ENCODE measurements around the gene EEF2.
"Not testable (repeated sequence)": the region's sequence is repeated elsewhere in the genome, so short reads cannot be mapped to it uniquely, and the experiment has no call there.

The EEF2 gene

DNA sequence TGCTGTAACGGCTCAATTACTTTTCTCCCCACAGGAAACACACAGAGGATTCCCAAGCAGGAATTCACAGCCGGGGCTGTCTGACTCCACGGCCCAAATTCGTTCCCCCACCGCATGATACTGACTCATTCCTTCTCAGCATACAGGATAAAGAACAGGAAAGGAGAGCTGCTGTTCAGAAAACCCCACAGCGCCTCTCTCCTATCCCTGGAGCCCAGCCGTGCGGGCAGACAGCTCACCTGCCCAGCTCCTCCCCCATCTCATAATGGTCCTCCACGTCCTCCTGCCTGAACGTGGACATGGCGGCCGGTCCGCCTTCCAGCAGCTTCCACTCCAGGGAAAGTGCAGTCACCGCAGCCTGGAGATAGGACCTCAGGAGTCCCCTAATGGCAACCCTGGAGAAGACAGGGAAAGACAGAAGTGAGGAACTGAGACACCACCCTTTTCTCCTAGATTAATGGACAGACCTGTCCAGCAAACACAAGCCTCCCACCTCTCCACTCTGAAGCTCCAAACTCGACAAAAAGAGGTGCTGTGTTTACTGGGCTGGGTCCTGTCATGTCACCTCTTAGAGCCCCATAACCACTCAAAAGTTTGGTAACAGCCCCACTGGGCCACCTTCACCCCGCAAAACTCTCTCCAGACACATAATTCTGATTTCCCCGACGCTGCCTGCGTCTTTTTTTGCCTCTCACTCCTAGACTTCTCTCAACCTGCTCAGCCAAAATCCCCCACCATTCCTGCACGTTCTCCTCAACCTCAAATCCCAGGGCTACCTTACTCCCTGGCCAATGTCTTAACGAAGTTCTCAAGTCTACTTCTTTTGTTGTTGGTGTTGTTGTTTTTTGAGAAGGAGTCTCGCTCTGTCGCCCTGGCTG lies 15.6 kb downstream of the EEF2 start:
- Histone ChIP-seq H2AFZ (ENCODE audit: low read length) (no peak overlapping the region), H3K9me2 (replicated peaks; ENCODE audit: low read depth, low read length) (no peaks in the 10 kb centered on the region), H3F3A (ENCODE audit: low read depth) (peaks cover 3% of the 10 kb centered on the region; the same call in 1 of the 2 replicates), H3K4me2 (ENCODE audit: low read depth, low read length, poor library complexity, severe bottlenecking) (peak overlapping the region; percentile 89), H3K27me3 (ENCODE audit: insufficient read depth, low read length, poor library complexity, severe bottlenecking) (no peaks in the 10 kb centered on the region), H3K79me2 (ENCODE audit: insufficient read depth, low read length) (peaks cover 29% of the 10 kb centered on the region), H3K4me3 (ENCODE audit: low read length, poor library complexity, severe bottlenecking) (peak overlapping the region; percentile 95), H4K20me1 (ENCODE audit: insufficient read depth, low read length, poor library complexity, severe bottlenecking) (peaks cover 27% of the 10 kb centered on the region), H3K9ac (ENCODE audit: low read depth, low read length, poor library complexity, severe bottlenecking) (peak overlapping the region; percentile 91), H3K36me3 (ENCODE audit: insufficient read depth, low read length) (no peaks in the 10 kb centered on the region), H3K4me1 (ENCODE audit: insufficient read depth, low read length, poor library complexity, severe bottlenecking) (peaks cover 20% of the 10 kb centered on the region), H3K9me3 (ENCODE audit: insufficient read depth, low read depth, low read length) (no peaks in the 10 kb centered on the region)
- no peak for TF ChIP-seq EZH2phosphoT487 (IDR thresholded peaks at IDR 0.05; ENCODE audit: borderline replicate concordance)
- TF ChIP-seq, protein P1, sequence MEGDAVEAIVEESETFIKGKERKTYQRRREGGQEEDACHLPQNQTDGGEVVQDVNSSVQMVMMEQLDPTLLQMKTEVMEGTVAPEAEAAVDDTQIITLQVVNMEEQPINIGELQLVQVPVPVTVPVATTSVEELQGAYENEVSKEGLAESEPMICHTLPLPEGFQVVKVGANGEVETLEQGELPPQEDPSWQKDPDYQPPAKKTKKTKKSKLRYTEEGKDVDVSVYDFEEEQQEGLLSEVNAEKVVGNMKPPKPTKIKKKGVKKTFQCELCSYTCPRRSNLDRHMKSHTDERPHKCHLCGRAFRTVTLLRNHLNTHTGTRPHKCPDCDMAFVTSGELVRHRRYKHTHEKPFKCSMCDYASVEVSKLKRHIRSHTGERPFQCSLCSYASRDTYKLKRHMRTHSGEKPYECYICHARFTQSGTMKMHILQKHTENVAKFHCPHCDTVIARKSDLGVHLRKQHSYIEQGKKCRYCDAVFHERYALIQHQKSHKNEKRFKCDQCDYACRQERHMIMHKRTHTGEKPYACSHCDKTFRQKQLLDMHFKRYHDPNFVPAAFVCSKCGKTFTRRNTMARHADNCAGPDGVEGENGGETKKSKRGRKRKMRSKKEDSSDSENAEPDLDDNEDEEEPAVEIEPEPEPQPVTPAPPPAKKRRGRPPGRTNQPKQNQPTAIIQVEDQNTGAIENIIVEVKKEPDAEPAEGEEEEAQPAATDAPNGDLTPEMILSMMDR (conservative IDR thresholded peaks at IDR 0.05; ENCODE audit: low read length): no peak

DNA sequence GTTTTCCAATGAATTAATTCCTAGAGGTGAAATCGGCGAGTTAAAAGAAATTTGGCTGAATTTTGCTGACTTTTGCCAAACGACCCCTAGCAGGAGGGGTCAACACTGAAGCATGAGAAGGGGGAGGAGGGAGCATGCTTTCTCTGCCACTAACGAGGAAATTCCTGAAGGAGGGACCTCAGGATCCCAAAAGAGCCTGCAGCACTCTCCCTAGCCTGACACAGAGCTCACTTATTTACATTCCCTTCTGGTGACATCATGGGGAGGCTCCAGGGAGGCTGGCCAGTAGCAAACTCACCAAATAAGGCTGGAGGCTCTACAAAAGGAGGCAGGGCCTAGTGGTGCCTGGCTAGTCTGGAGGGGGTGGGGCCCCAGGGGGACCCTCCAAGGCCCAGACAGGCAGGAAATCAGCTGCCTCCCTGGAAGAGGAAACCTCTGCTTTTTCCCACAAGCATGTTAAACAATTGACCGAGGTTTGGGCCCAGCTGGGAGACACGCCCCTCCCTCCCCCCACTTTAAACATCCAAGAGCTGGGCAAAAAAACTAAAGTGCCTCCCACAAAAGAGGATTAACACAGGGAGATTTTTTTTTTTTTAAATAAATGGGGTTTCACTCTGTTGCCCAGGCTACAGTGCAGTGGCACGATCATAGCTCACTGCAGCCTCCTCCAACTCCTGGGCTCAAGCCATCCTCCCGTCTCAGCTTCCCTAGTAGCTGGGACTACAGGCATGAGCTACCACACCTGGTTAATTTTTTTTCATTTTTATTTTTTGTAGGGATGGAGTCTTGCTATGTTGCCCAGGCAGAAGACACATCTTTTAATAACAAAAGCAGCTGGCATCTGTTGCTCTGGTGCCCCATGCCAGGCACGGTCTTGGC lies 16.5 kb downstream of the EEF2 start:
- no peaks in the 10 kb centered on the region for H3K36me3 ChIP-seq (ENCODE audit: insufficient read depth, low read length)
- peak overlapping the region; percentile 95 for H3K4me3 ChIP-seq (ENCODE audit: low read length, poor library complexity, severe bottlenecking)
- H3K79me2 ChIP-seq (ENCODE audit: insufficient read depth, low read length): peaks cover 29% of the 10 kb centered on the region
- H4K20me1 ChIP-seq (ENCODE audit: insufficient read depth, low read length, poor library complexity, severe bottlenecking): peaks cover 27% of the 10 kb centered on the region
- peaks cover 3% of the 10 kb centered on the region; the same call in 1 of the 2 replicates for H3F3A ChIP-seq (ENCODE audit: low read depth)
- peak overlapping the region; percentile 89 for H3K4me2 ChIP-seq (ENCODE audit: low read depth, low read length, poor library complexity, severe bottlenecking)
- H3K27me3 ChIP-seq (ENCODE audit: insufficient read depth, low read length, poor library complexity, severe bottlenecking): no peaks in the 10 kb centered on the region
- no peak overlapping the region for H2AFZ ChIP-seq (ENCODE audit: low read length)
- H3K9ac ChIP-seq (ENCODE audit: low read depth, low read length, poor library complexity, severe bottlenecking): peak overlapping the region; percentile 91
- no peaks in the 10 kb centered on the region for H3K9me3 ChIP-seq (ENCODE audit: insufficient read depth, low read depth, low read length)
- no peaks in the 10 kb centered on the region for H3K9me2 ChIP-seq (replicated peaks; ENCODE audit: low read depth, low read length)
- TF ChIP-seq EZH2phosphoT487 (IDR thresholded peaks at IDR 0.05; ENCODE audit: borderline replicate concordance): no peak
- TF ChIP-seq, protein P1 (conservative IDR thresholded peaks at IDR 0.05; ENCODE audit: low read length): no peak
- H3K4me1 ChIP-seq (ENCODE audit: insufficient read depth, low read length, poor library complexity, severe bottlenecking): peaks cover 20% of the 10 kb centered on the region

DNA sequence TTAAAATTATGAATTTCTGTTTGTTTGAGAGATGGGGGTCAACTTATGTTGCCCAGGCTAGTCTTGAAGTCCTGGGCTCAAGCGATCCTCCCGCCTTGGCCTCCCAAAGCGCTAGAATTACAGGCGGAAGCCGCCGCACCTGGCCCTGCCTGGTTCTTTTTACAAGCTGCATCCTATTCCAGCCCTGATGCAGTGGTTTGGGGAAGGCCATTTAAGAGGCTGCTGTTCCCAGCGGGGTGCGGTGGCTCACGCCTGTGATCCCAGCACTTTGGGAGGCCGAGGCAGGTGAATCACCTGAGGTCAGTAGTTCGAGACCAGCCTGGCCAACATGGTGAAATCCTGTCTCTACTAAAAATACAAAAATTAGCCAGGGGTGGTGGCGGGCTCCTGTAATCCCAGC lies 17.3 kb downstream of the EEF2 start:
- not testable (repeated sequence) for H3K4me2 ChIP-seq (ENCODE audit: low read depth, low read length, poor library complexity, severe bottlenecking); H3K36me3 ChIP-seq (ENCODE audit: insufficient read depth, low read length); H3K9ac ChIP-seq (ENCODE audit: low read depth, low read length, poor library complexity, severe bottlenecking); H3K27me3 ChIP-seq (ENCODE audit: insufficient read depth, low read length, poor library complexity, severe bottlenecking); H3K4me3 ChIP-seq (ENCODE audit: low read length, poor library complexity, severe bottlenecking); H3K9me3 ChIP-seq (ENCODE audit: insufficient read depth, low read depth, low read length); H3K9me2 ChIP-seq (replicated peaks; ENCODE audit: low read depth, low read length); H3F3A ChIP-seq (ENCODE audit: low read depth); H2AFZ ChIP-seq (ENCODE audit: low read length)
- Histone ChIP-seq H3K79me2 (ENCODE audit: insufficient read depth, low read length) (peaks cover 29% of the 10 kb centered on the region), H4K20me1 (ENCODE audit: insufficient read depth, low read length, poor library complexity, severe bottlenecking) (peaks cover 27% of the 10 kb centered on the region), H3K4me1 (ENCODE audit: insufficient read depth, low read length, poor library complexity, severe bottlenecking) (peaks cover 20% of the 10 kb centered on the region)

Data from Loucy (cell line).